ENCODE measurements around the gene SNX33. TPM values are rescaled to one million over a fixed set of nuclear protein-coding genes. Genes with fewer than 3 reads are reported as not detected.
A peak's percentile ranks its signal among the peaks of the same experiment; 100 is the strongest.
"Not testable (repeated sequence)": the region's sequence is repeated elsewhere in the genome, so short reads cannot be mapped to it uniquely, and the experiment has no call there.

SNX33 gene
- total RNA-seq, 1 donor from 2014 or later, result 51.3 TPM

GRCh38 chr15:75699961-75700874 lies 52.5 kb downstream of the SNX33 start:
- DNase-seq (ENCODE audit: low spot score), result not testable (repeated sequence)

DNA sequence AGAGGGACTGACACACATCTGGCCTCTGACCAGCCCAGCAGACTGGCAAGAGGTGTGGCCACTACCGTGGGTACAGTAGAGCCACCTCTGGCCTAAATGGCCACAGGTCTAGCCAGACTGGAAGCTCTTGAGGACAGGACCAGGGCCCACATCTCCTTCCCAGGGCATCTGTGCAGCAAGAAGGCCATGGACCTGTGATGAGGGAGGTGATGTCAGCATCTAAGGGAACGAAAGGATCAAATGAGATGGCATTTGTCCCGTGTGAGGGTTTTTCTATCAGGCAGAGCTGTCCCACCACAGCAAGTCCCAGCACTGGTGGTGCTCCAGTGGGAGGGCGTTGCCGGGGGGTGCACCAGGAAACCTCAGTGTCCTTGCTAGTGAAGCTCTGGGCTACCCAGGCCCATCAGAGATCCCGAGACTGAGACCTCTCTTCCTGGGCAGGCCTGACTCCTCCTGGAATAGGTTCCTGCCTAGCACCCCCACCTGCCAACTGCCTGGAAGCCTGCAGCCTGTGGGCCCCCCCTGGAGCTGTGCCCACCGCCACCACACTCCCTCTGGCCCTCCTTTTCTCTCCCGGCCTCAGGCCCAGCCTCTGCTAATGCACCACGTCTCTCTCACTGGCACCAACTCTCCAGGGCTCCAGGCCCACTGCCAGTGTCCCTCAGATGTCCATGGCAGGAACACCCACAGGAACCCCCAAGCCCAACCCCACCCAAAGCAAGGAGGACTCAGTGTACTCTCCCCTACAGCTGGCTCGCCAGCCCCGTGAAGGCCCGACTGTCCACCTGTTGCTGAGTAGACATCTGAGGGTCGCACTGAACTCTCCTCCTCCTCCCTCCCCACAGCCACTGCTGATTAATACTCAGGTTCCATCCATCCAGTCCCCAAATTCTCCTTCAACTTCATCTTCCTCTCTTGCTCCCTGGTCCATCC lies 53.6 kb downstream of the SNX33 start:
- not testable (repeated sequence) for DNase-seq (ENCODE audit: low spot score)

GRCh38 chr15:75702436-75702835 lies 54.7 kb downstream of the SNX33 start:
- DNase-seq (ENCODE audit: low spot score), result no peak

- DNase-seq (ENCODE audit: low spot score), result not testable (repeated sequence)
Observed at GRCh38 chr15:75703440-75704262, 55.9 kb downstream of the SNX33 start.

- DNase-seq (ENCODE audit: low spot score), result no peak
Observed at GRCh38 chr15:75704263-75704615, 56.5 kb downstream of the SNX33 start.

DNA sequence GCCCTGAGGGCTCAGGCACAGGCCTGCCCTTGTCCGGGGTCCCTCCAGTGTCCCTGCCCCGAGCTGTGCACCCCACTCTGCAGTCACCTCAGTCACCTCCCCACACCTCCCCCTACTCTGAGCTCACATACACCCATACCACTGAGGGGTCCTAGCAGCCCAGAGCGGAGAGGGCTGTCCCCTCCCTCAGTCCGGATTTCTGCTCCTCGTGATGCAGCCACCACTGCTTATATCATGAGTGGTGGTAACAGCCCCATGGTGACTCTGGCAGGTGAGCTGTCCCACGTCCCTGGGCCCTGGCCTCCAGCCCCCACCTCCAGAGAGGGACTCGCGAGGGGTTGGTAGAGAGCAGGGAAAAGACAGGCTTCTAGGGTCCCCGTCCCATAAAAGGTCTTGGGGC lies 56.9 kb downstream of the SNX33 start:
- no peak for DNase-seq (ENCODE audit: low spot score)

DNA sequence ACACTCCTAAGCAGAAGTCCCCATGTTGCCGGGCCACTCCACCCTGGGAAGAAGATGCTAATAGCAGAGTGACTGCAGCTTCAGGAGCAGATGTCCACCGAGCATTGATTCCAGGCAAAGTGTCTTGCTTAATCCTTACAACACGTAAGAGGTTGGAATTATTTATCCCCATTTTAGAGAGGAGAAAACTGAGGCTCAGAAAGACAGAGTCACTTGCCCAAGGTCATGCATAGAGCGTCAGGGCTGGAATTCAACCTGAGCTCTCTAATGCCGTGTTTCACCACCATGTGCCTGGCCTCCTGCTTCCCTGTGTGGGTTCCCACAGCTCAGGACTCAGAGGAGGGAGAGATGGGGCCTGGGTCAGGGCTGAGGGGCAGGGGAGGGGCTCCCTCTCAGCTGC lies 57.7 kb downstream of the SNX33 start:
- not testable (repeated sequence) for DNase-seq (ENCODE audit: low spot score)

DNA sequence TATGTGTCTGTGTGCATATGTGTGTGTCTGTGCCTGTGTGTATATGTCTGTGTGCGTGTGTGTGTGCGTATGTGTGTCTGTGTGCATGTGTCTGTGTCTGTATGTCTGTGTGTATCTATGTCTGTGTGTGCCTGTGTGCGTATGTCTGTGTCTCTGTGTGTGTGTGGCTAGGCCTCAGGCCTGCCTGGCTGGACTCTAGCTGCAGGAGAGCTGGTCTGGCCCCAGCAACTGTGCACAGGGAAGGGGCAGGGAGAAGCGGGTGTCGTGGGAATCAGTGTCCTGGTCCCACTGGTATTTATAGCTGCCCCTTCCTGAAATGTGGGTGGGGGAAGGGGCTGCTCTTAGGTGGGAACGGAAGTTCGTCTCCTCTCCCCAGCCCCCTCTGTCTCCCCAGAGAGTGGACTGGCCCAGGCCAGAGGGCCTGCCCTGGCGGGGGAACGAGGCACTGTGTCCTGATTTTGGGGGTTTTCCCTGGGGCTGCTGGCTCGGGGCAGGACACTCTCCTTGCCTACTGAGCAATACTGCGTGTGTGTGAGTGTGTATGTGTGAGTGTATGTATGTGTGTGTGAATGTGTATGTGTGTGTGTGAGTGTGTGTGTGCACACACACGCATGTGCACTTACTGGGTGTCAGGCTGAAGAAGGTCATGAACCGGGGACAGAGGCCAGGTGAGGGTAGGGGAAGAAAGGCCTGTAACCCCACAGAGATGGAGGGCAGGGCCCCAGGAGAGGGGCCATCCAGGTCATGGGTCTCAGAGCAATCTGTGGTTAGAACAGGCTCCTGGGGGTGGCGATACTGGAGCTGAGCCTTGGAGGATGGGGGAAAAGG lies 58.4 kb downstream of the SNX33 start:
- no peak for DNase-seq (ENCODE audit: low spot score)

DNA sequence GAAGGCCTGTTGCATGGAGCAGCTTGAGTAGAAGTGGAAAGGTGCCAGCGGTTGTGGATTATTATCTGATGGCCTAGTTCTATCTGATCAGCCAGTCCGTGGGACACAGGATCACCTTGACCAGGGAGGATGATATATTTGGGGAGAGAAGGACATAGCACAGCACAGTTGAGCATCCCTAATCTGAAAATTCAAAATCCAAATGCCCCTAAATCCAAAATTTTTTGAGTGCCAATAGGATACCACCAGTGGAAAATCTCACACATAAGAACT lies 58.9 kb downstream of the SNX33 start:
- no peak for DNase-seq (ENCODE audit: low spot score)

DNA sequence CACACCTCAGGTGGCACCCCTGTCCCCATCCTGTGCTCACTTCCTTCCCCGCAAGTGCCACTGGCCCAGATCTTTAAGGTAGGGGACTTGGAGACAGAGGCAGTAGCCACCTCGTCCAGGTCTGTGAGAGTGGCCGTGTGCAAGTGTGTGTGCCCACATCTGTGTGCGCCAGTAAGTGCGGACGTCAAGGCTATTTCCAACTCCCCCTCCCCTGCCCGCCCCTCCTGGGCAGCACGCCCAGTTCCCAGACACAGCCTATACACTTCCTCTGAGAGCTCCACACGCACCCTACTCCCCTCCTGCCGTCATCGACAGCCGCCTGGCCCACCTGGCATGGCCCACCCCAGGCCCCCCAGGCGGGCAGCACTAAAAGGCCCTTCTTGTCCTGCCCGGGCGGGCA lies 61.7 kb downstream of the SNX33 start:
- DNase-seq (ENCODE audit: low spot score), result peak; percentile 56

DNA sequence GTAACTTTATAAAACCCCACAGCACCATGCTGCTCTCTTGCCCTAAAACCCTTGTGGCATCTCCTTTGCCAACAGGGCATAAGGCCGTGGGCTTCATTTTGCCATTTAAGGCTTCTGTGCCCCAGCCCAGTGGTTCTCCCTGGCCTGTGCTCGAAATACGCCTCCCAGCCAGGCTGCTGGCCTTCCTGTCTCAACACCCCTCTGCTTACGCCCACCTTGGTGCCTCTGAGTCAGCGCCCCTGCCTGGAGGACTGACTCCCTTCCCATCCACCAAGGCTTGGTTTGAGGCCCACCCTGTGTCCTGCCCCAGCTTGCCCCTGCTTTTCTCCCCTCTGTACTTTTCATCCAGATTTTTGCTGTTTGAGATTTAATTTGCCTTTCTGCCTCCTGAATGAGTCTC lies 63.2 kb downstream of the SNX33 start:
- DNase-seq (ENCODE audit: low spot score), result not testable (repeated sequence)

- DNase-seq (ENCODE audit: low spot score), result not testable (repeated sequence)
Observed at GRCh38 chr15:75711495-75711894, 63.8 kb downstream of the SNX33 start.

Other genes with a start within 250 kb of the SNX33 start
- 65.5 TPM for gene SIN3A, start 196.2 kb upstream of the SNX33 start, total RNA-seq
- 35.4 TPM for gene PTPN9, start 68.6 kb upstream of the SNX33 start, total RNA-seq
- gene SNUPN, start 22.2 kb upstream of the SNX33 start, total RNA-seq, result 23.3 TPM
- 66.3 TPM for gene IMP3, start 7.7 kb upstream of the SNX33 start, total RNA-seq
- 20.5 TPM for gene CSPG4, start 64.9 kb downstream of the SNX33 start, total RNA-seq
- 33.7 TPM for gene UBE2Q2, start 195.5 kb downstream of the SNX33 start, total RNA-seq